Psoas muscle (tissue), 8 donors: ENCODE data around the gene ERCC8. TPM values are rescaled to one million over a fixed set of nuclear protein-coding genes. Genes with fewer than 3 reads are reported as not detected.

ENCODE experiments used
- ATAC-seq, 4 donors: fragments of 200-7000 bp; cut with Tn5 transposase; one replicate each; pipeline ENCODE4 v1.9.1; 2020; ENCODE audit warnings: moderate library complexity in 3 of 4, mild to moderate bottlenecking in 2 of 4
- DNase-seq, 2 donors: peaks; one replicate each; pipeline ENCODE4 v3.0.0-alpha.2; 2020
- H3K27ac ChIP-seq: fragments of 200-600 bp; one replicate; pipeline ENCODE4 v1.8.0; 2022
- H3K27me3 ChIP-seq, 3 donors: fragments of 200-600 bp in 1 of 3; one replicate each; pipeline versions ENCODE4 v1.6.1 to v1.8.0; 2013 to 2022; ENCODE audit warnings: low read length in 2 of 3, mild to moderate bottlenecking in 2 of 3, moderate library complexity in 1 of 3; ENCODE audit not compliant: insufficient read depth in 3 of 3
- H3K36me3 ChIP-seq, 2 donors: fragments of 200-600 bp in 1 of 2; one replicate each; pipeline versions ENCODE4 v1.6.1 to v1.8.0; 2013 to 2022; ENCODE audit warnings: low read depth in 1 of 2, mild to moderate bottlenecking in 1 of 2, moderate library complexity in 1 of 2; ENCODE audit not compliant: insufficient read depth in 1 of 2
- H3K4me1 ChIP-seq: fragments of 200-600 bp; one replicate; pipeline ENCODE4 v1.8.0; 2022
- H3K4me3 ChIP-seq: fragments of 200-600 bp; one replicate; pipeline ENCODE4 v1.8.0; 2022; ENCODE audit warnings: mild to moderate bottlenecking
- H3K9me3 ChIP-seq: fragments of 200-600 bp; one replicate; pipeline ENCODE4 v1.8.0; 2022
- WGBS, 3 donors: extraction: QIAGEN DNeasy Blood & Tissue Kit; methylation state at CpG; one replicate each; pipeline versions ENCODE4 v1.1.6 to v1.1.7; 2013; 5-methylcytosine and 5-hydroxymethylcytosine counted together
- intact Hi-C, 2 donors: fragments of 100-400 bp; cut with DNase I; formaldehyde crosslinking; loops; one replicate each; pipeline versions ENCODE4 v1.11.0 to v1.14.2; 2022
- polyA plus RNA-seq, 3 donors: library from polyadenylated mRNA; stranded (reverse); fragments of 200-250 nt; gene quantifications; one replicate each; pipeline ENCODE4 v1.2.3, GENCODE V29; 2013
- total RNA-seq, 4 donors: library from RNA; stranded (reverse); fragmentation: NEBNext Ultra II Directional in 2 of 4; extraction: Animal tissue kit (Norgen Biotek cat#: 25700) in 2 of 4; gene quantifications; one replicate each; pipeline versions ENCODE4 v1.2.1 to v1.2.4, GENCODE V29; 2021 to 2023
- TF ChIP-seq, protein P1 (sequence below): fragments of 200-600 bp; IDR thresholded peaks from one replicate; pipeline ENCODE4 v1.8.0; 2022; ENCODE audit warnings: antibody characterized with exemption
- donor health status: healthy with polysubstance abuse.
- donor health status: DM: no; HTN: no; CAD: no; lungs with moderate emphysema.
- donor health status: Bipolar disorder and iron deficiency.
- donor health status: healthy.
- donor health status: DM: yes; HTN: yes; CAD: no.
- donor health status: DM: no; HTN: no; CAD: no.
- donor health status: DM: no; HTN: no; CAD: no.
- donor health status: DM: yes; HTN: yes; CAD: no.

Gene ERCC8
- total and polyA plus RNA-seq, 7 donors: 2.9 to 7.6 (median 4.7) TPM

DNA sequence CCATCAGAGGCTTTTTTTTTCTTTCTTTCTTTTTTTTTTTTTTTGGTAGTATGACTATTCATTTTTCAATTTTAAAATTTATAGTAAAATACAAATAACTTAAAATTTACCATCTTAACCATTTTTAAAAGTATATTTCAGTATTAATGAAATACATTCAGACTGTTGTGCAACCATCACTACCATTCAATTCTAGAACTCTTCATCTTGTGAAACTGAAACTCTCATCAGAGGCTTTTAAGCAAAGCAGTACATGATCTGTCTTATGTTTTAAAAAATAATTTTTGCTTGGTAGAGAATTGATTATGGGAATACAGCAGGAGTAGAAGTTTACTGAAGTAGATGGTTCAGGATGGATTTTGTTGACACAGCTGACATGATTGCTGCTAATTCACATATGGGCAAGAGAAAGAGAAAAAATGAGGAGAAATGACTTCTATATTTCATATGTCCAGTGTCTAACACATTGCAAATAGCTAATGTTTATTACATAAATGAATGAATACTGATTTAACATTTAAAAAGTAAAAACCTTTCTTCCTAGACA, 114.2 kb downstream of the ERCC8 start:
- Histone ChIP-seq H3K4me1 (no peaks in the 10 kb centered on the region), H3K27ac (no peak overlapping the region), H3K9me3 (no peaks in the 10 kb centered on the region), H3K27me3 (no peaks in the 10 kb centered on the region), H3K36me3 (no peaks in the 10 kb centered on the region), H3K4me3 (no peak overlapping the region)
- TF ChIP-seq, protein P1, sequence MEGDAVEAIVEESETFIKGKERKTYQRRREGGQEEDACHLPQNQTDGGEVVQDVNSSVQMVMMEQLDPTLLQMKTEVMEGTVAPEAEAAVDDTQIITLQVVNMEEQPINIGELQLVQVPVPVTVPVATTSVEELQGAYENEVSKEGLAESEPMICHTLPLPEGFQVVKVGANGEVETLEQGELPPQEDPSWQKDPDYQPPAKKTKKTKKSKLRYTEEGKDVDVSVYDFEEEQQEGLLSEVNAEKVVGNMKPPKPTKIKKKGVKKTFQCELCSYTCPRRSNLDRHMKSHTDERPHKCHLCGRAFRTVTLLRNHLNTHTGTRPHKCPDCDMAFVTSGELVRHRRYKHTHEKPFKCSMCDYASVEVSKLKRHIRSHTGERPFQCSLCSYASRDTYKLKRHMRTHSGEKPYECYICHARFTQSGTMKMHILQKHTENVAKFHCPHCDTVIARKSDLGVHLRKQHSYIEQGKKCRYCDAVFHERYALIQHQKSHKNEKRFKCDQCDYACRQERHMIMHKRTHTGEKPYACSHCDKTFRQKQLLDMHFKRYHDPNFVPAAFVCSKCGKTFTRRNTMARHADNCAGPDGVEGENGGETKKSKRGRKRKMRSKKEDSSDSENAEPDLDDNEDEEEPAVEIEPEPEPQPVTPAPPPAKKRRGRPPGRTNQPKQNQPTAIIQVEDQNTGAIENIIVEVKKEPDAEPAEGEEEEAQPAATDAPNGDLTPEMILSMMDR: no peak
- ATAC-seq (no peak), DNase-seq (no peak)
- intact Hi-C loops: no loop called here

DNA sequence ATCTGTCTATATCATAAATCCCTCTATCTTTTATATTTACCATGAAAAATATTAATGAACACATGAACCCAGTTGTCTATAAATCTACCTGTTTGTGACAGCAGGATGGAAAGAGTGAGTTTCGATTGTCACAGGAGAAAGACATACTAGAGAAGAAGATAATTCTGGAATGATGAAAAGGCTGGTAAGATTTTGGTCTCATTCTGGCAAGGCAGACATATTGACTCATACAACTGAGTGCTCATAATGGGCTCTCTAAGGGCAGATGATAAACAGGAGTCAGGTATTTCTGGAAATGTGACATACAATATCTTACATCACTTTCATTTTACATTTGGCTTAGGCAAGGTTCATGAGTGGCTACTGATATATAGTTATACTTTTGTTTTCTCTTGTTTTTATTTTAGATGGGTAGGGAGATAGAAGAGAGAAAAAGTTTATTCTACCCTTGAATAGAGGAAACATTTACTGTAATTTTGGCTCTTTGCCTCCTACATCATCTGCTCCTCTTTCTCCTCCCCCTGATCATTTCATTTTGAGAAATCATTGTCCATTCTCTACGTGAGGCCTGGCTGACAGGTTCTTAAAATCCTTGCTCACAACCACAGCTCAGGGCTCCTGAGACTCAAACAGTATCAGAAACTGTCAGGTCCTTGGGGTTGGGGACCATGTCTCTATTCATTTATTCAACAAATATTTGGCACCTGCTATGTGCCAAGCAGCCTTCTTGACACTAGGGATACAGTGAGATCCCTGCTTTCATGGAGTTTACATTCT, 115.2 kb downstream of the ERCC8 start:
- 58 to 77% (median 63%) methylated on average over 2 of the region's 2 CpGs for WGBS, 3 donors
- Histone ChIP-seq H3K9me3 (no peaks in the 10 kb centered on the region), H3K27me3 (no peaks in the 10 kb centered on the region), H3K4me3 (no peak overlapping the region), H3K36me3 (no peaks in the 10 kb centered on the region), H3K4me1 (no peaks in the 10 kb centered on the region), H3K27ac (no peak overlapping the region)
- ATAC-seq: no peak
- TF ChIP-seq, protein P1: no peak
- no peak for DNase-seq
- intact Hi-C loops: no loop called here

DNA sequence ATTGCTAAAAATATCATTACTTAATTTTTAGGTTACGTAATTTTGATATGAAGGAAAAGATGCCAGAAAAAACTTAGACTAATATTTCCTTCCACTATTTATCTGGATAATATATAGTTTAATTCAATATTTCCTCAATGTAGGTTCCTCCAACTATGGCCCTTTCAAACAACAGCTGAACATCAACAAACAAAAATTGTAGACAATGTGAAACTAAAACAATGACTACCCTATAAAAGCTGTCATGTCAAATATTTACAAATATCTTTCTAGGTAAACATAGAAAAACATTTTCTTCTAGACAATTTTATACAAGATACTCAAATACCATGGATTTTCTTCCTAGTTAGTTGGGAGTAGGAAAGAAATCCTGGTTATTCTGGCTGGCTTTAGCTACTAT, 117.7 kb downstream of the ERCC8 start:
- WGBS, 3 donors: 87 to 91% (median 89%) methylated on average over 1 of the region's 1 CpG
- H3K4me3 ChIP-seq: no peak overlapping the region
- H3K36me3 ChIP-seq: no peaks in the 10 kb centered on the region
- H3K9me3 ChIP-seq: no peaks in the 10 kb centered on the region
- no peak overlapping the region for H3K27ac ChIP-seq
- no peaks in the 10 kb centered on the region for H3K27me3 ChIP-seq
- no peaks in the 10 kb centered on the region for H3K4me1 ChIP-seq
- DNase-seq (no peak), ATAC-seq (no peak)
- TF ChIP-seq, protein P1: no peak
- intact Hi-C loops: no loop called here

DNA sequence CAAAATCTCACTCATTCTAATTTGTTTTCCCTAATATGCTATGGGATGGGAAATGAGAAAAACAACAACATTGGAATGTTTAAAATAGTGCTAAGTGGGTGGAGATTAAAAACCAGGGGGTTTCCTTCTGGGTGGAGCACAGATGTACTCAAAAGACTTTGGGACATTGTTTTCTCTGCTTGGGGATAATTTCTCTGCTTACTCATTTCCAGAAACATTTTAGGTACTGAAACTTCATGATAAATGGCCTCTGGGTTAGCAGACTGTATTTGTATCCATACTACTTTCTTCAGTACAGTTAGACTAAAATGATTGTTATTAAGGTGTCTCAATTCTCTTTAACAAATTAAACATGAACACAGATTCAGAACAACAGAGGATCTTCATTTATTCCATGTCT, 118.2 kb downstream of the ERCC8 start:
- Histone ChIP-seq H3K9me3 (no peaks in the 10 kb centered on the region), H3K36me3 (no peaks in the 10 kb centered on the region), H3K4me1 (no peaks in the 10 kb centered on the region), H3K27ac (no peak overlapping the region), H3K4me3 (no peak overlapping the region), H3K27me3 (no peaks in the 10 kb centered on the region)
- intact Hi-C loops: no loop called here
- DNase-seq (no peak), ATAC-seq (no peak)
- TF ChIP-seq, protein P1: no peak

Other genes starting within 250 kb of the ERCC8 start
- under 1 TPM in 1 of 4 donors, not detected in 3; 0.15 TPM for gene DEPDC1B, start 244.9 kb downstream of the ERCC8 start, total RNA-seq
- under 1 TPM in 2 of 3 donors, not detected in 1; 0.05 to 0.06 TPM for gene DEPDC1B, start 244.9 kb downstream of the ERCC8 start, polyA plus RNA-seq
- gene ELOVL7, start 100.8 kb downstream of the ERCC8 start, total RNA-seq: under 1 TPM; 0.16 to 0.79 (median 0.27) TPM
- under 1 TPM; 0.10 to 0.21 (median 0.20) TPM for gene ELOVL7, start 100.8 kb downstream of the ERCC8 start, polyA plus RNA-seq
- 10 to 100 TPM; 32.1 to 57.4 (median 41.3) TPM for gene NDUFAF2, start 135 bp upstream of the ERCC8 start, total RNA-seq
- 10 to 100 TPM; 71.1 to 87.2 (median 86.7) TPM for gene NDUFAF2, start 135 bp upstream of the ERCC8 start, polyA plus RNA-seq
- 10 to 100 TPM; 10.6 to 19.3 (median 14.5) TPM for gene SMIM15, start 217.4 kb upstream of the ERCC8 start, total RNA-seq
- gene SMIM15, start 217.4 kb upstream of the ERCC8 start, polyA plus RNA-seq: 10 to 100 TPM in 2 of 3 donors, 1 to 10 TPM in 1; 7.0 to 48.7 (median 19.4) TPM